ENCODE data around the gene BCL2.

The BCL2 gene

GRCh38 chr18:63175264-63175663 lies 144.3 kb downstream of the BCL2 start:
- H3K4me3 ChIP-seq (ENCODE audit: low read depth, low read length) = no peak overlapping the region
- TF ChIP-seq, protein P1, sequence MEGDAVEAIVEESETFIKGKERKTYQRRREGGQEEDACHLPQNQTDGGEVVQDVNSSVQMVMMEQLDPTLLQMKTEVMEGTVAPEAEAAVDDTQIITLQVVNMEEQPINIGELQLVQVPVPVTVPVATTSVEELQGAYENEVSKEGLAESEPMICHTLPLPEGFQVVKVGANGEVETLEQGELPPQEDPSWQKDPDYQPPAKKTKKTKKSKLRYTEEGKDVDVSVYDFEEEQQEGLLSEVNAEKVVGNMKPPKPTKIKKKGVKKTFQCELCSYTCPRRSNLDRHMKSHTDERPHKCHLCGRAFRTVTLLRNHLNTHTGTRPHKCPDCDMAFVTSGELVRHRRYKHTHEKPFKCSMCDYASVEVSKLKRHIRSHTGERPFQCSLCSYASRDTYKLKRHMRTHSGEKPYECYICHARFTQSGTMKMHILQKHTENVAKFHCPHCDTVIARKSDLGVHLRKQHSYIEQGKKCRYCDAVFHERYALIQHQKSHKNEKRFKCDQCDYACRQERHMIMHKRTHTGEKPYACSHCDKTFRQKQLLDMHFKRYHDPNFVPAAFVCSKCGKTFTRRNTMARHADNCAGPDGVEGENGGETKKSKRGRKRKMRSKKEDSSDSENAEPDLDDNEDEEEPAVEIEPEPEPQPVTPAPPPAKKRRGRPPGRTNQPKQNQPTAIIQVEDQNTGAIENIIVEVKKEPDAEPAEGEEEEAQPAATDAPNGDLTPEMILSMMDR (IDR thresholded peaks at IDR 0.05; ENCODE audit: borderline replicate concordance, insufficient read depth, low read depth, low read length) = no peak

- TF ChIP-seq, protein P1 (IDR thresholded peaks at IDR 0.05; ENCODE audit: borderline replicate concordance, insufficient read depth, low read depth, low read length) = no peak
- no peak overlapping the region for H3K4me3 ChIP-seq (ENCODE audit: low read depth, low read length)
Measured at GRCh38 chr18:63173983-63174382, 145.6 kb downstream of the BCL2 start.

DNA sequence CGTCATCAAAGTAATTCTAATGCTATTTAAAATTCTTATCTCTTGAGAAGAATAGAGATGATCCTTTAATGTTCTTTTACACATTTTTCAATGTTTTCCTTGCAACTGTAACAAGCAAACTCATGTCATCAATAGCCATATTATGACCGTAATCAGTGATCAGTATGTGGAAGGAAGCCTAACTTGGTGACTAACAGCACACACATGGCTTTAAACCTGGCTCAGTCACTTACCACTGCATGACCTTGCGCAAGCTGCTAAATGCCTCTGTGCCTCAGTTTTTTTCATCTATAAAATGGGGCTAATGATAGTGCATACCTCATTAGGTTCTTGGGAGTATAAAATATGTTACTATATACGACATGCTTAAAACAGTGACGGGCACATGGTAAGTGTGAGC lies 149.7 kb downstream of the BCL2 start:
- TF ChIP-seq, protein P1 (IDR thresholded peaks at IDR 0.05; ENCODE audit: borderline replicate concordance, insufficient read depth, low read depth, low read length) = no peak
- no peak overlapping the region for H3K4me3 ChIP-seq (ENCODE audit: low read depth, low read length)

DNA sequence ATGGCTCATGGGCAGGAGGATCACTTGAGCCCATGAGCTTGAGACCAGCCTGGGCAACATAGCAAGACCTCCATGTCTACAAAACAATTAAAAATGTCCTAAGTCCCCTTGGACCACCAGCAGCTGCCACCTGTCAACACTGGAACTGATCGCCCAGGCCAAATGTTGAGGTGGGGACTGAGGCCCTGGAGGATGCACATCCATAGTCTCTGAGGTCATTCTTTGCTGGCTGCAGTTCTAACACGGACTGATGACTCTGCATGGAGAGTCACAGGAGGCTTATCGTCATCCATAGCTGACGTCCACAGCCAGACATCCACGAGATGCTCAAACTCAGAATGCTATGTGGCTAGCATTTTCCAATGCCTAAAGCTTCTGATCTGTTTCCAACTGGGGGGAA lies 151.3 kb downstream of the BCL2 start:
- TF ChIP-seq, protein P1 (IDR thresholded peaks at IDR 0.05; ENCODE audit: borderline replicate concordance, insufficient read depth, low read depth, low read length) = no peak
- H3K4me3 ChIP-seq (ENCODE audit: low read depth, low read length) = no peak overlapping the region

GRCh38 chr18:63166142-63166541 lies 153.4 kb downstream of the BCL2 start:
- TF ChIP-seq, protein P1 (IDR thresholded peaks at IDR 0.05; ENCODE audit: borderline replicate concordance, insufficient read depth, low read depth, low read length) = no peak
- H3K4me3 ChIP-seq (ENCODE audit: low read depth, low read length) = no peak overlapping the region

DNA sequence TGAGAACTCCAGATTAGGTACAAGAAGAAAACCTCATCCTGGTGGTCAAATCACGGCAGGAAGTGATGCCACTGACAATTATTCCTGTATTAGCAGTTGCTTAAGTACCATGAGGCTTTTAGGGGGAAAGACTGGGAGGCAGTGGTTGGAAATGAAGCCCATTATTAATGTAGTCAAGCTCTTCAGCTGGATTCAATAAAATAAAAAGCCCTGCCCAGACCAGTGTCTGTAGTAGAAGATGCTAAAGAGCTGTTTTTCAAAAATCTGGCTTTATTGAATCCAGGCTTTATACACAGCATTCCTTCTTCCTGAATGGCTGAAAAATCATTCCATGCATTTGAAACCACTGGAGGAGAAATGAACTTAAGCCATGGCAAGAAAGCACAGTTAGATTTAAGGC lies 155.2 kb downstream of the BCL2 start:
- H3K4me3 ChIP-seq (ENCODE audit: low read depth, low read length) = no peak overlapping the region
- TF ChIP-seq, protein P1 (IDR thresholded peaks at IDR 0.05; ENCODE audit: borderline replicate concordance, insufficient read depth, low read depth, low read length) = no peak

DNA sequence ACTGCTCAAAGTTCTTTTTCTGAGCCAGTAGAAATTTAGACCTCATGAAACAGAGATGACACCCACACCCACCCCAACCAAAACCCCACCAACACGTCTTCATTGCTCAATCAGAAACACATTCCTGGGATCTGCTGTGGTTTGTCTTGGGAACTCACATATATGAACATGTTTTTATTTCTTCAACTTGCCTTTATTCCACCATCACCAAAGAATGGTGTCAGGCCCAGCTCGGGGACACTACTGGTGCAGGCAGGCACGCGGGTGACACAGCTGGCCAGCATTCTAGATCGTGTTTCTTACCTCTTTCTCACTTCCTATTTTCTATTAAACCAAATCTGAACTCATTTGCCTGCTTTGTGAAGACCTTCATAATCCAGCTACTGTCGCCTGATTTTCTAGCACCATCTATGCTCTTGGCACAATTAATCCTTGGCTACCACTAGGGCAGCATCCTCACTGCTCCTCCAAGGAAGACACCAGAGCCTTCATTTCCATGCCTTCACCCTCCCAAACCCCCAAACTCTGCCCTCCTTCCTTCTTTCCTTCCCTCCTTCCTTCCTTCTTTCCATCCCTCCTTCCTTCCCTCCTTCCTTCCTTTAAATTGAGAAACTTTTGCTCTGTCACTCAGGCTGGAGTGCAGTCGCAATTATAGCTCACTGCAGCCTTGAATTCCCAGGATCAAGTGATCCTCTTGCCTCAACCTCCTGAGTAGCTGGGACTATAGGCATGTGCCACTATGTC lies 157.1 kb downstream of the BCL2 start:
- H3K4me3 ChIP-seq (ENCODE audit: low read depth, low read length) = no peak overlapping the region
- TF ChIP-seq, protein P1 (IDR thresholded peaks at IDR 0.05; ENCODE audit: borderline replicate concordance, insufficient read depth, low read depth, low read length) = no peak

All from GM12875 (cell line).